Prostate gland (tissue), 1 donor: ENCODE measurements around the gene COL4A2.

ENCODE experiments used
- POLR2A ChIP-seq: fragments of 450-650 bp; IDR thresholded peaks from one replicate; pipeline ENCODE4 v1.6.1; 2016; ENCODE audit warnings: antibody characterized with exemption, mild to moderate bottlenecking
- POLR2AphosphoS5 ChIP-seq: sonication (generic); formaldehyde crosslinking; IDR thresholded peaks from one replicate; pipeline ENCODE4 v1.6.1; 2017; ENCODE audit warnings: antibody characterized with exemption

GRCh38 chr13:110520431-110521295, 213.6 kb downstream of the COL4A2 start:
- TF ChIP-seq POLR2A (no peak), POLR2AphosphoS5 (peak; percentile 39)
